Lung (tissue), 12 donors: ENCODE results near the gene CORO7. TPM values are rescaled to one million over a fixed set of nuclear protein-coding genes. Genes with fewer than 3 reads are reported as not detected.
A peak's percentile ranks its signal among the peaks of the same experiment; 100 is the strongest.

Experiments used
- ATAC-seq: fragments of 200-7000 bp; cut with Tn5 transposase; one replicate; pipeline ENCODE4 v1.9.1; 2020; ENCODE audit warnings: moderate number of reproducible peaks; ENCODE audit not compliant: insufficient read depth, low FRiP score
- DNase-seq, 3 donors: peaks; one replicate each; pipeline ENCODE4 v3.0.0-alpha.2; 2013 to 2017
- H3K27ac ChIP-seq, 2 donors: one replicate each; pipeline ENCODE4 v1.5.1; 2013; ENCODE audit warnings: mild to moderate bottlenecking in 2 of 2, moderate library complexity in 2 of 2, control low read depth in 1 of 2, inconsistent platforms in 1 of 2, low read depth in 1 of 2, low read length in 1 of 2
- H3K27me3 ChIP-seq, 3 donors: one replicate each; pipeline ENCODE4 v1.5.1; 2013; ENCODE audit warnings: low read length in 2 of 3; ENCODE audit not compliant: control insufficient read depth in 3 of 3, insufficient read depth in 3 of 3
- H3K36me3 ChIP-seq, 4 donors: one replicate each; pipeline ENCODE4 v1.5.1; 2013; ENCODE audit warnings: low read length in 4 of 4, mild to moderate bottlenecking in 1 of 4, moderate library complexity in 1 of 4; ENCODE audit not compliant: control insufficient read depth in 4 of 4, insufficient read depth in 4 of 4
- H3K4me1 ChIP-seq, 5 donors: one replicate each; pipeline ENCODE4 v1.5.1; 2013; ENCODE audit warnings: low read length in 5 of 5, mild to moderate bottlenecking in 2 of 5, moderate library complexity in 1 of 5; ENCODE audit not compliant: control insufficient read depth in 5 of 5, insufficient read depth in 5 of 5
- H3K4me3 ChIP-seq: one replicate; pipeline ENCODE4 v1.5.1; 2013; ENCODE audit warnings: mild to moderate bottlenecking, control low read depth, moderate library complexity
- H3K9ac ChIP-seq, 2 donors: one replicate each; pipeline ENCODE4 v1.5.1; 2013; ENCODE audit warnings: low read length in 2 of 2, control low read depth in 1 of 2; ENCODE audit not compliant: insufficient read depth in 1 of 2
- H3K9me3 ChIP-seq, 4 donors: one replicate each; pipeline ENCODE4 v1.5.1; 2013; ENCODE audit warnings: low read length in 3 of 4, mild to moderate bottlenecking in 1 of 4, moderate library complexity in 1 of 4; ENCODE audit not compliant: control insufficient read depth in 4 of 4, insufficient read depth in 3 of 4
- WGBS, 2 donors: extraction: QIAGEN DNeasy Blood & Tissue Kit; methylation state at CpG; one replicate each; pipeline ENCODE4 v1.1.7; 2013; 5-methylcytosine and 5-hydroxymethylcytosine counted together
- polyA plus RNA-seq, 2 donors: library from polyadenylated mRNA; stranded (reverse); fragments of 200-250 nt; gene quantifications; one replicate each; pipeline ENCODE4 v1.2.1, GENCODE V29; 2013
- total RNA-seq, 2 donors: library from RNA; depleted of rRNA in 1 of 2; stranded (reverse); fragments of >200 nt in 1 of 2; gene quantifications; one replicate each; pipeline ENCODE4 v1.2.1, GENCODE V29; 2014 to 2021
- TF ChIP-seq, protein P1 (sequence below): IDR thresholded peaks from 2 replicates; pipeline ENCODE4 v1.5.1; 2012; ENCODE audit warnings: mild to moderate bottlenecking; ENCODE audit errors: control extremely low read depth, extremely low read depth
- donor health status: control.
- donor health status: control.
- donor health status: Bipolar disorder and iron deficiency.
- donor health status: healthy.
- donor health status: DM: yes; HTN: yes; CAD: no.

CORO7 gene
- total and polyA plus RNA-seq, 4 donors: 27.8 to 86.2 (median 46.1) TPM

DNA sequence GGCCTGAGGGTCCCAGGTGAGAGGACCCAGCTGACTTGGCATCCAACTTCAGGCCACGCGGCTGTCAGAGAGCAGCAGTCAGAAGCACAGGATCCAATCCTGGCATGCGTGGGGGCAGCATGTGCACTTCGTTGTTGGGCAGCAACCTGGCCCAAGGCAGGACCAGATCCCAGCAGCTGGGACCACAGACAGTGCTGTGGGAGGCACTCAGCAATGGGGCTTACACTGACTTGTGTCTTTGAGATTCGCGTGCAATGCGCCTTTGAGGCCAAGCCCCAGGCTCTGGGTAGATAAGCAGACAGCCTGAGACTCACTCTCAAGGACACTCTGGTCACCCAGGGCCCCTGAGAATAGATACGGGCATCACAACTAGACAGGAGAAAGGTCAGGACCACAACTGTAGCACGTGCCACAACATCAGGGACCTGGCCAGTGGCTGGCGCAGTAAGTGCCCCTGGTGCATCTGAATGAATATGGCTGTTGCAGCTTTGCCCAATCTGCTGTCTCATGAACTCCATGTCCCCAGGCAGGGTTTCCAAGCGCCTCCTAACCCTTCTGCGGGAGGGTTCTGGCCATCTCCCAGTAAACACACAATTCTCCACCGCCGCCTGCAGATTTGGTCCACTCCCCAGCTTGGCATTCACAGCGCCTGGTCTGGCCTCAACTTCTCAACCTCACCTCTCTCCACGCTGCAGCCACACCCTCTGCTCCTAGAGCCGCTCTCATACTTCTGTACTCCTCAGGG, 68.5 kb downstream of the CORO7 start:
- no peak overlapping the region for H3K9ac ChIP-seq
- no peak for ATAC-seq
- H3K4me1 ChIP-seq: peaks cover 0 to 18% (median 0%) of the 10 kb centered on the region in 5 donors
- no peaks in the 10 kb centered on the region for H3K27me3 ChIP-seq
- no peak for DNase-seq
- peaks cover 0 to 3% (median 0%) of the 10 kb centered on the region in 4 donors for H3K36me3 ChIP-seq
- TF ChIP-seq, protein P1, sequence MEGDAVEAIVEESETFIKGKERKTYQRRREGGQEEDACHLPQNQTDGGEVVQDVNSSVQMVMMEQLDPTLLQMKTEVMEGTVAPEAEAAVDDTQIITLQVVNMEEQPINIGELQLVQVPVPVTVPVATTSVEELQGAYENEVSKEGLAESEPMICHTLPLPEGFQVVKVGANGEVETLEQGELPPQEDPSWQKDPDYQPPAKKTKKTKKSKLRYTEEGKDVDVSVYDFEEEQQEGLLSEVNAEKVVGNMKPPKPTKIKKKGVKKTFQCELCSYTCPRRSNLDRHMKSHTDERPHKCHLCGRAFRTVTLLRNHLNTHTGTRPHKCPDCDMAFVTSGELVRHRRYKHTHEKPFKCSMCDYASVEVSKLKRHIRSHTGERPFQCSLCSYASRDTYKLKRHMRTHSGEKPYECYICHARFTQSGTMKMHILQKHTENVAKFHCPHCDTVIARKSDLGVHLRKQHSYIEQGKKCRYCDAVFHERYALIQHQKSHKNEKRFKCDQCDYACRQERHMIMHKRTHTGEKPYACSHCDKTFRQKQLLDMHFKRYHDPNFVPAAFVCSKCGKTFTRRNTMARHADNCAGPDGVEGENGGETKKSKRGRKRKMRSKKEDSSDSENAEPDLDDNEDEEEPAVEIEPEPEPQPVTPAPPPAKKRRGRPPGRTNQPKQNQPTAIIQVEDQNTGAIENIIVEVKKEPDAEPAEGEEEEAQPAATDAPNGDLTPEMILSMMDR: no peak
- no peaks in the 10 kb centered on the region for H3K9me3 ChIP-seq
- H3K27ac ChIP-seq: peak overlapping the region in 1 of 2 donors; percentile 85
- no peak overlapping the region for H3K4me3 ChIP-seq
- WGBS, 2 donors: 73 to 85% methylated on average over 17 of the region's 17 CpGs

DNA sequence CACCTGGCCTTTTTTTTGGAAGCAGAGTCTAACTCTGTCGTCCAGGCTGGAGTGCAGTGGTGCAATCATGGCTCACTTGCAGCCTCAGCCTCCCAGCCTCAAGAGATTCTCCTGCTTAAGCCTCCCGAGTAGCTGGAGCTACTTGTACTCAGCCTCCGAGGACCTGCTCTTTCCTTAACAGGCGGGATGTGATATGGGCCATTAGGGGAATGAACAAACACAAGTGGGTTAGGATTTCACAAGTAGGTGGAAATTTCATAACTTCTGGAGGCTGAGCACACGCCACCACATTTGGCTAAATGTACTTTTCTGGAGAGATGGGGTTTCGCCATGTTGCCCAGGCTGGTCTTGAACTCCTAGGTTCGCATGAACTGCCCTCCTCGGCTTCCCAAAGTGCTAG, 69.4 kb downstream of the CORO7 start:
- TF ChIP-seq, protein P1: no peak
- WGBS, 2 donors: 33 to 44% methylated on average over 8 of the region's 8 CpGs
- Histone ChIP-seq H3K9me3 (no peaks in the 10 kb centered on the region), H3K4me1 (peaks cover 0 to 19% (median 0%) of the 10 kb centered on the region in 5 donors), H3K27ac (peak overlapping the region in 1 of 2 donors; percentile 85), H3K27me3 (no peaks in the 10 kb centered on the region), H3K36me3 (peaks cover 0 to 3% (median 0%) of the 10 kb centered on the region in 4 donors), H3K9ac (no peak overlapping the region), H3K4me3 (no peak overlapping the region)
- ATAC-seq (no peak), DNase-seq (no peak)

DNA sequence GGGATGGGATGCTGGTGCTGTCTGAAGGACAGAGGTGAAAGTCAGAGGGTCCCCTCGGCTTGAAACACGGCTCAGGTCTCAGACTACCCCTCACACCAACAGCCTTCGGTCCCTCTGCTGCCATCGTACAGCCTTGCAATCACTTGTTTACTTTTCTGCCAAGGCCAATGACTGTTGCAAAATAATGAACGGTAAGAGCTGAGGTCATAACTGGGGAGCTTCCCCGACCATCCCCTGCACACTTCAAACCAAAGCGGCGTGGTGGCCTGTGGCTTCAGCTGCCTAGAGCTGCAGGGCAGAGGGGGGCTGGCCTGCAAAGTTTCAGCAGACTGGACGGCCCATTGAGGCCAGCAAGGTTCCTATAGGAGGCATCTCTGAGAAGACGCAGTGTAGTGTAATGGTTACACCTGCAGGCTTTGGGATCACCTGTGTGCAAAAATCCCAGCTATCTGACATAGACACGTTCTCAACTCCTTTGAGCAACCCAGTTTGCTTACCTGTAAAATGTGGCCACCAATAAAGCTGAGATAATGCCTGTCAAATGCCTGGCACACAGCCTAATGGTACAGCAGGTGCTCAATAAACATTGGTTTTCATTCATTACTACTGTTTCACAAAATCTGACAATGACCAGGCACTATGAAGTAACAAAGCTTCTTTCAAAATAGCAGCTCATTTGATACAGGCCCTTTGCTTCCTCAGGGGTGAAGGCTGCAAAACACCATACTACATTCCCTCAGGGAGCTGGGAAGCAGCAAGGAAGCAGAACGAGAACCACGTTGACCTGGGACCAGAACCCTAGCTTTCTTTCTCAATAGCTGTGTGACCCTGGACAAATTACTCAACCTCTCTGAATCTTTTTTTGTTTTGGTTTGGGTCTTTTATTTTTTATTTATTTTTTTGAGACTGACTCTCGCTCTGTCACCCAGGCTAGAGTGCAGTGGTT, 70.3 kb downstream of the CORO7 start:
- Histone ChIP-seq H3K4me1 (peaks cover 0 to 19% (median 0%) of the 10 kb centered on the region in 5 donors), H3K27ac (peak overlapping the region in 1 of 2 donors; percentile 65), H3K9me3 (no peaks in the 10 kb centered on the region), H3K27me3 (no peaks in the 10 kb centered on the region), H3K4me3 (no peak overlapping the region), H3K9ac (no peak overlapping the region), H3K36me3 (peaks cover 0 to 4% (median 0%) of the 10 kb centered on the region in 4 donors)
- no peak for ATAC-seq
- TF ChIP-seq, protein P1: no peak
- 37 to 55% methylated on average over 14 of the region's 14 CpGs for WGBS, 2 donors
- no peak for DNase-seq
